Renal pelvis (tissue), 4 donors: ENCODE measurements around the gene CSRNP3. TPM values are rescaled to one million over a fixed set of nuclear protein-coding genes. Genes with fewer than 3 reads are reported as not detected.
"Not testable (repeated sequence)": the region's sequence is repeated elsewhere in the genome, so short reads cannot be mapped to it uniquely, and the experiment has no call there.

Experiments
- DNase-seq: peaks from one replicate; pipeline ENCODE4 v3.0.0-alpha.2; 2013
- polyA plus RNA-seq, 3 donors: library from polyadenylated mRNA; unstranded; fragments of 120-200 nt; gene quantifications; one replicate each; pipeline ENCODE4 v1.2.1, GENCODE V29; 2013; ENCODE audit not compliant: insufficient read length in 3 of 3

The CSRNP3 gene
- polyA plus RNA-seq, 3 donors: 8.8 to 10.2 (median 9.2) TPM

DNA sequence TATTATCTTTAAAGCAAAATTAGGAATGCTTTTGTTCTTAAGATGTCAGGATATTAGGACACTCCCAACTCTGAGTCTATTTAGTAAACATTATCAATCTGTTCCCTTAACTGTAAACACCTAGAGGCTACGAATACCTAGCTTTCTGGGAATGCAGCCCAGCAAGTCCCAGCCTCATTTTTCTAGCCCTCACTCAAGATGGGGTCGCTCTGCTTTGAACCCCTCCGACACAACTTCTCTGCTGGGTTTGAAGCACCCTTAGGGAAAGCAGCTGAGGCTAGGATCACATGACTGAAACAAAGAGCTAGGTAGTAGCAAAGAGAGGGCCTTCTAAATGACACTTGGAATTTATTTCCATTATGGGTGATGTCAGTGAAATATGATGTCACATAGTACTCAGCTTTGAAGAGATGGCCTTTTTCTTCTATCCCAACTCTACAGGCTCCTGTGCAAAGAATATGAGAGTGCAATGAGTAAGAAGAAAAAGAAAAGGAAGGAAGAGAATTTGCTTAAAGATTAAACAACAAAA, 114.7 kb downstream of the CSRNP3 start:
- DNase-seq: no peak

- DNase-seq: no peak
Observed at GRCh38 chr2:165586019-165586418, 116.5 kb downstream of the CSRNP3 start.

GRCh38 chr2:165587335-165587938, 117.9 kb downstream of the CSRNP3 start:
- no peak for DNase-seq

- DNase-seq: not testable (repeated sequence)
Observed at GRCh38 chr2:165590999-165591398, 121.5 kb downstream of the CSRNP3 start.

GRCh38 chr2:165593081-165593480, 123.6 kb downstream of the CSRNP3 start:
- DNase-seq: no peak

DNA sequence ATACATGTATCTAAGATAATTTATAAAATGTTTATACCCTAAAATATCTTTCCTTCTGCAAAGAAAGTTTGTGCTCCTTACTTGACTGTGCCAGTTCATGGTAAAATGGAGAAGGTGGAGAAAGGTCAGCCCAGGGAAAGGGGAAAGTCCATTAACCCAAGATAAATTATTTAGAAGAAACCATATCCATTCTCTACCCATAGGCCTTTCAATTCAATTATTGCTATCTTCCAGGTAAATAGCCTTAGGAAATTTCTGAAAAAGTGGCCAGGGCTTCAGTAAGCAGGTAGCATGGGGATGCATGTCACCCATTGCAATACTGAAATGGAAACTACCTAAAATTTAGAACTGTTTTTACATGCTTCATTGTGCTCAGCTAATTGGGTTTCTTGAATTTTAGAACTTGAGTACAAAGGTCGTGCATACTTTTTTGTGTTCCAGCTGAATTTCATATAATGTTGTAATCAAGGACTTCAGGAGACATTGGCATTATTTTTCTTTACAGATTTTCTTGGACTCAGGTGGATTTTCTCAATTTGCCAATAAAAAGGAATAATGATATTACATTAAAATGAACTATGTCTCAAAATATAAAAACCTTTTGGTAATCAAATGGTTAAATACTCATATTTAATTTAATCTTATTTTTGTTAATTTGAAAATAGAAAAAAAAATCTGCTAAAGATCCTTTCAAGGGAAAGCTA, 124.9 kb downstream of the CSRNP3 start:
- DNase-seq: no peak

GRCh38 chr2:165594935-165595255, 125.4 kb downstream of the CSRNP3 start:
- no peak for DNase-seq

DNA sequence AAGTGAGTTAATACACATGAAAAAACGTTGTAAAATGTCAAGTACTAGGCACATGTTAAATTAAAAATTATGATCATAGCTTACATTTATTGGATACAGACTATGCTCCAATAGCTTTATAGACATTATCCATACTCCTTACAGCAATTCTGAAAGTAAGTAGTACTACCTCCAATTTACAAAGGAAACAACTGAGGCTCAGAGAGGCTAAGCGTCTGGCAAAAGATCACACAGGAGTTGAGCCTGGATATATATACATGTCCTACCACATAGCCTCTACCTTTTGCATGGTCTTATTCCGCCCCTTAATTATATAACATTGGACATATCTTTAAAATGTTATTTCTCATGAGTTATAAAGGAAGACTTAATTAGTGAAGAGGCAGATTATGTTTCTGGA, 127.3 kb downstream of the CSRNP3 start:
- DNase-seq: no peak

DNA sequence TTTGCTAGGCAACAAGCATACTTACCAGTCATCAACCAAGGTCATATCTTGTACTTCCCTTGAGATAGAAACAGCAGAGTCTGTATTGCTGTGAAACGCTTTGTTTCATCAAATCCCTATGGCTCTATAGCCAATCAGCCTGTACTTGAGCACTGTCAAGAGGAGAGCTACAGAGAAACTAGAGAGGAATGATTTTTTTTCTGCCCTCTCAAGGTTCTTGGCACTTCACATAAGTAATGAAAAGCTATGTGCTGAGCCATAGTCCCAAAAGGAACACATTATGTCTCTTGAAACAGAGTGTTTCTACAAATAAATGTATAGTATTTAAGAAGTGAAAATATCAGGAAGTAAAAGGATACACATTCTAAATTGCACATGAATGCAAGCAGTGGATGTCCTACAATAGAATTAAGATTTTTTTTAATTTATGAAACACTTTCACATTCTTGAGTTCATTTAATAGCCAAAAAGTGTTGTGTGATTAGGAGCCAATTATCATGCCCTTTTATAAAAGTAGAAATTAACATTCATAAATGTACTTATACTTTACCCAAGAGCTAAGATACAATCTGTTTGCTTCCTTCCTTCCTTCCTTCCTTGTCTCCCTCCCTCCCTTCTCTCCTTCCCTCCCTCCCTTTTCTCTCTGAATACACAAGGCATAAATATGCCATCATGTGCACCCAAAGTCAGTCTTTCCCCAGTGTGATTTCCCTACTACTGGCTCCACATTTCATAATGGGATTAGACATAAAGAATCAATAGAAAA, 131.8 kb downstream of the CSRNP3 start:
- DNase-seq: no peak

DNA sequence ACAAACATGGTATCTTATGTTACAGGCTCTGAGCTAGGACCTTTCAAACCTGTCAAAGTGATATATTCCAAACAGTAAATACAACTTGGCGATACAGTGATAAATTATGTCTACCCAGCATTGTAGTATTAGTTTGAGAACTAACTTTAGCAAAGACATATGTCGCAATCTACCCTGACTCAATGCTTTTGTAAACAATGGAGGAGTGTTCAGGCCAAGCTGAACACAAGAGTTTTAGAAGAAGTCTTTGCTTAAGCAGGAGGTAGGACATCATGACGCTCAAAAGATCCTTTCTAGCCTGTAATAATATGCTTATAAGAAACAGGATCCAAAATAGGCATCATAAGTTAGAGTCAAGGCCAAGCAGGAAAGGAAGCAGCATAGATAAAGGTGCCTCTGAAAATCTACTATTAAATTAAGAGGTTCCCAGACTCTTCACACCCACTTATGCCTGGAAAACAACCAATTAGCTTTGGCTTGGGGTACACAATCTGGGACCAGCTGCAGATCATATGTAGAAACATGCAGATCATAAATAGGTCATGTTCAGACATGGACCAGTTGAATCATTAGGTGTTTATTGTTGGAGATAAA, 132.5 kb downstream of the CSRNP3 start:
- DNase-seq: no peak

DNA sequence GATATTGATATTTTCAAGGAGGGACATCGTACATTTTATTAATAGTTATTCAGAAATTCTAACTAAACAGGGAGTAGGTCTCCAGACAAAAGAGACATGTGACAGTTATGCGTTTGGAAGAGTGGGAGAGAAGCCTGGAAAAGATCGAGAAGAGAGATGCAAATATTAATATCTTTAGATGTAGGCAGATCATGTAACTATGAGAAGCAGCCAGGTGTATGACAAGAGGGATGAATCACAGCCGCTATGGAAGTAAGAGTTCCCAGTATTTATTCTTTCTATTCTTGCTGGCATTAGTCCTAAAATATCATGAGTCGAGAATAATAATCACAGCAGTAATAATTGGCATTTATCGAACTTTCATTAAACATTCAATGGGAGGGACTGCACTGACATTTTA, 140.2 kb downstream of the CSRNP3 start:
- no peak for DNase-seq

- no peak for DNase-seq
Observed at GRCh38 chr2:165610591-165611029, 141.1 kb downstream of the CSRNP3 start.

GRCh38 chr2:165617741-165618481, 148.4 kb downstream of the CSRNP3 start:
- no peak for DNase-seq

- no peak for DNase-seq
Observed at GRCh38 chr2:165618806-165619205, 149.3 kb downstream of the CSRNP3 start.

GRCh38 chr2:165621086-165621560, 151.6 kb downstream of the CSRNP3 start:
- DNase-seq: no peak

DNA sequence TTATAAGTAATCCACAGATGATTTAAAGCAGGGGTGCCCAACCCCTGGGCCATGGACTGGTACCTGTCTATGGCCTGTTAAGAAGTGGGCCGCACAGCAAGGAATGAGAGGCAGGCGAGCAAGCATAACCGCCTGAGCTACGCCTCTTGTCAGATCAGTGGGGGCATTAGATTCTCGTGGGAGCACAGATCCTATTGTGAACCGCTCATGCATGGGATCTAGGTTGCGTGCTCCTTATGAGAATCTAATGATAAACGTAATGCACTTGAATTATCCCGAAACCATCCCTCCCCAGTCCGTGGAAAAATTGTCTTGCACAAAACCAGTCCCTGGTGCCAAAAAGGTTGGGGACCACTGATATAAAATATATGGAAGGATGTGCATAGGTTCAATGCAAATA, 153.7 kb downstream of the CSRNP3 start:
- DNase-seq: no peak

- DNase-seq: no peak
Observed at GRCh38 chr2:165623783-165624469, 154.4 kb downstream of the CSRNP3 start.

- DNase-seq: no peak
Observed at GRCh38 chr2:165624470-165624800, 154.9 kb downstream of the CSRNP3 start.

- no peak for DNase-seq
Observed at GRCh38 chr2:165627470-165627869, 158.0 kb downstream of the CSRNP3 start.

GRCh38 chr2:165629776-165630175, 160.3 kb downstream of the CSRNP3 start:
- no peak for DNase-seq

- no peak for DNase-seq
Observed at GRCh38 chr2:165630236-165630635, 160.7 kb downstream of the CSRNP3 start.
